Measurements from ENCODE around the gene TTN.

DNA sequence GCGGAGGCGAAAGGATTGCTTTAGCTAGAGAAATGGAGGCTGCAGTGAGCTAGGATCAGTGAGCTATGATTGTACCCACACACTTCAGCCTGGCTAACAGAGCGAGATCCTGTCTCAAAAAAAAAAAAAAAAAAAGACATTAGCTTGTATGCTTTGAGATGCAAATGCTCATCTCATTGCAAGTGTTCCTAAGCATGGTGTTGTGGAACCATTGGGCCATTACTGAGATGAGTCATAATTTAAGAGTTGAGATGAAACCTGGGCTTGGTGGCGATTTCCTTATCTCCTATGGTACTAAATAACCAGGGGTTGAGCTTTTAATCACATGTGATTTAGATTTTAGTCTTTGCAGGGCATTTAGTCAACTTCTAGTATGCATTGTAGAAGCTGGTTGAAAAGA lies 324.8 kb downstream of the TTN start:
- TF ChIP-seq, protein P1, sequence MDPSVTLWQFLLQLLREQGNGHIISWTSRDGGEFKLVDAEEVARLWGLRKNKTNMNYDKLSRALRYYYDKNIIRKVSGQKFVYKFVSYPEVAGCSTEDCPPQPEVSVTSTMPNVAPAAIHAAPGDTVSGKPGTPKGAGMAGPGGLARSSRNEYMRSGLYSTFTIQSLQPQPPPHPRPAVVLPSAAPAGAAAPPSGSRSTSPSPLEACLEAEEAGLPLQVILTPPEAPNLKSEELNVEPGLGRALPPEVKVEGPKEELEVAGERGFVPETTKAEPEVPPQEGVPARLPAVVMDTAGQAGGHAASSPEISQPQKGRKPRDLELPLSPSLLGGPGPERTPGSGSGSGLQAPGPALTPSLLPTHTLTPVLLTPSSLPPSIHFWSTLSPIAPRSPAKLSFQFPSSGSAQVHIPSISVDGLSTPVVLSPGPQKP (IDR thresholded peaks at IDR 0.05; ENCODE audit: borderline replicate concordance, low read depth, low read length) = no peak
- TF ChIP-seq, protein P2, sequence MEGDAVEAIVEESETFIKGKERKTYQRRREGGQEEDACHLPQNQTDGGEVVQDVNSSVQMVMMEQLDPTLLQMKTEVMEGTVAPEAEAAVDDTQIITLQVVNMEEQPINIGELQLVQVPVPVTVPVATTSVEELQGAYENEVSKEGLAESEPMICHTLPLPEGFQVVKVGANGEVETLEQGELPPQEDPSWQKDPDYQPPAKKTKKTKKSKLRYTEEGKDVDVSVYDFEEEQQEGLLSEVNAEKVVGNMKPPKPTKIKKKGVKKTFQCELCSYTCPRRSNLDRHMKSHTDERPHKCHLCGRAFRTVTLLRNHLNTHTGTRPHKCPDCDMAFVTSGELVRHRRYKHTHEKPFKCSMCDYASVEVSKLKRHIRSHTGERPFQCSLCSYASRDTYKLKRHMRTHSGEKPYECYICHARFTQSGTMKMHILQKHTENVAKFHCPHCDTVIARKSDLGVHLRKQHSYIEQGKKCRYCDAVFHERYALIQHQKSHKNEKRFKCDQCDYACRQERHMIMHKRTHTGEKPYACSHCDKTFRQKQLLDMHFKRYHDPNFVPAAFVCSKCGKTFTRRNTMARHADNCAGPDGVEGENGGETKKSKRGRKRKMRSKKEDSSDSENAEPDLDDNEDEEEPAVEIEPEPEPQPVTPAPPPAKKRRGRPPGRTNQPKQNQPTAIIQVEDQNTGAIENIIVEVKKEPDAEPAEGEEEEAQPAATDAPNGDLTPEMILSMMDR (conservative IDR thresholded peaks at IDR 0.05; ENCODE audit: low read depth, low read length) = no peak
- TF ChIP-seq MXI1 (IDR thresholded peaks at IDR 0.05; ENCODE audit: borderline replicate concordance, low read depth, low read length) = no peak
- TF ChIP-seq BHLHE40 (IDR thresholded peaks at IDR 0.05; ENCODE audit: low read depth, low read length) = no peak
- no peak for TF ChIP-seq POLR2A (IDR thresholded peaks at IDR 0.05; ENCODE audit: low read depth, low read length)
- TF ChIP-seq RFX5 (IDR thresholded peaks at IDR 0.05; ENCODE audit: low read depth, low read length) = no peak
- TF ChIP-seq RAD21 (IDR thresholded peaks at IDR 0.05; ENCODE audit: low read length) = no peak
- TF ChIP-seq MAZ (IDR thresholded peaks at IDR 0.05; ENCODE audit: borderline replicate concordance, low read depth, low read length) = no peak

All from IMR-90 (cell line).